GM12891 (cell line): ENCODE measurements around the gene CEACAM19.

Experiments used
- DNase-seq: peaks from one replicate; pipeline ENCODE4 v3.0.0; 2011; ENCODE audit warnings: low spot score; ENCODE audit not compliant: insufficient read length
- FAIRE-seq: peaks from 2 replicates; lab custom pipeline; 2011; peaks lifted over from hg19 to GRCh38; lab: Jason Lieb, UNC
- PAX5 ChIP-seq: IDR thresholded peaks from 2 replicates; pipeline ENCODE4 v1.6.1; 2011; ENCODE audit warnings: low read length, moderate library complexity, mild to moderate bottlenecking; ENCODE audit not compliant: insufficient read depth, severe bottlenecking
- POLR2A ChIP-seq: IDR thresholded peaks from 2 replicates; pipeline ENCODE4 v1.6.1; 2011; ENCODE audit warnings: low read depth, low read length, control low read depth
- POLR2AphosphoS5 ChIP-seq: IDR thresholded peaks from 2 replicates; pipeline ENCODE4 v1.6.1; 2011; ENCODE audit warnings: low read depth, low read length, control low read depth
- POU2F2 ChIP-seq: IDR thresholded peaks from 2 replicates; pipeline ENCODE4 v1.6.1; 2011; ENCODE audit warnings: low read depth, mild to moderate bottlenecking, control low read depth, low read length, moderate library complexity
- SPI1 ChIP-seq: IDR thresholded peaks from 2 replicates; pipeline ENCODE4 v1.6.1; 2011; ENCODE audit warnings: low read depth, low read length, control low read depth
- TAF1 ChIP-seq: IDR thresholded peaks from 2 replicates; pipeline ENCODE4 v1.6.1; 2011; ENCODE audit warnings: low read depth, low read length, control low read depth

Gene CEACAM19

DNA sequence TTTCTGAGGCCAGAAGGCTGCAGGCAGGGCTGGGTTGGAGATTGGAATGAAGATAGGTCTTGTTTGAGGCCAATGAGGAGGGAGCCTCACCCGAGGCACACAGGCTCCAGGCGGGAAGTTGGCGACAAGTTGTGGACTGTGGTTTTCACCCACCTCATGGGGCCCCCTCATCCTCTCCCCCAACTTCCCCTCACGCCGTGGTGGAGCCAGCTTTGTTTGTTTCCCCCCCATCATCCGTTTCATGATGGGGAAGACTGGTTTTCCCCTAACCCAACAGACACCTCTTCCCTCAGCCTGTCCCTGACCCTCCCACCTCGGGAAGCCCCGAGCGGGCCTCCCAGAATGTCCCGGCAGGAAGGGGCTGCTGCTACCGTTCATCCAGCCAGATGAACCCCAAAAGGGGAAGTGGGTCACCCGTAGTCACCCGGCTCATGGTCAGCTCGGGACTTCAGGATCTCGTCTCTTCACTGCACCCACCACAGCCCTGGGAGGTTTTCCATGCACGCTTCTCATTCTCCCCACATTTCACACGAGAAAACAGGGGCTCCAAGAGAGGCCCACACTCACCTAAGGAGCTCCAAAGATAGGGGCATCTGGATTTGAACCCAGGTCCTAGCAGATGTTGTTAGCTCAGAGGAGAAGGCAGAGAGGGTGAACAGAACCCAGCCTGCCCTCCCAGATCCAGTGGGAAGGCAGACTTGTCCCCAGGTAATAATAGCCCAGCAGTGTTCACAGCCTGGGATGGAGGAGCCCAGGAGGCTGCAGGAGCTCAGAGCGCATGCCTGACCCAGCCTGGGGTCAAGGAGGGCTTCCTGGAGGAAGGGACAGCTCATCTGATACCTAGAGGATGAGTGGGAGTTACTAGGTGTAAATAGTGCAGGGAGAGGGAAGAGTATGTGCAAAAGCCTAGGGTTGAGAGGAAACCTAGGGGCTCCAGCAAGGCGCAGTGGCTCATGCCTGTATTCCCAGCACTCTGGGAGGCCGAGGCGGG is 51.1 kb downstream of the CEACAM19 start:
- DNase-seq: no peak
- peak; percentile 48 for FAIRE-seq
- TF ChIP-seq POLR2AphosphoS5 (no peak), POU2F2 (no peak), POLR2A (no peak), SPI1 (peak; percentile 95), PAX5 (no peak), TAF1 (no peak)

DNA sequence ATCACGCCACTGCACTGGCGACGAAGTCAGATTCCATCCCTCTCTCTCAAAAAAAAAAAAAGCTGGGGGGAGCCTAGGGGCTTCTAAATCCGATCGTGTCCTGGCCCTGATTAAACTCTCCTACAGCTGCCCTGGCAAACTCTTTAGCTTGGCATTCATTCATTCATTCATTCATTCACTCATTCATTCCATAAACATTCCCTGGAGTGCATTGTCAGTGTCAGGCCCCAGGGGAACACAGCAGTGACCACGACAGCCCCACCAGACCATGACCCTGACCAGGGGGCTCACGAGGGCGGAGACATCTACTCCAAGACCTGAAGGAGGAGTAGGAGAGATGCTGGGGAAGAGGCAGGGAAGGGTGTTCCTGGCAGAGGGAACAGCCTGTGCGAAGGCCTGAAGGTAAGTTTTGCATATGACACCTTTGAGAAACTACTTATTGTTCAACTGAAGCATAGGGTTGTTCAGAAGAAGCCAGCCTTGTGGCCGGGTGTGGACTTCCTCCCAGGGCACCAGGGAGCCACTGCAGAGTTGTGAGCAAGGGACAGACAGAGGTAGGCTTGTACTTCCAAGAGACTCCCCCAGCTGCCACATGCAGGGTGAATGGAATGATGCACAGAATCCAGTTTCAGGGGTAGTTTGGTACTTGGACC is 52.1 kb downstream of the CEACAM19 start:
- peak; percentile 23 for FAIRE-seq
- no peak for DNase-seq
- TF ChIP-seq POU2F2 (no peak; the same call in 1 of the 2 replicates), POLR2AphosphoS5 (no peak), SPI1 (peak; percentile 66), POLR2A (no peak), PAX5 (no peak)

DNA sequence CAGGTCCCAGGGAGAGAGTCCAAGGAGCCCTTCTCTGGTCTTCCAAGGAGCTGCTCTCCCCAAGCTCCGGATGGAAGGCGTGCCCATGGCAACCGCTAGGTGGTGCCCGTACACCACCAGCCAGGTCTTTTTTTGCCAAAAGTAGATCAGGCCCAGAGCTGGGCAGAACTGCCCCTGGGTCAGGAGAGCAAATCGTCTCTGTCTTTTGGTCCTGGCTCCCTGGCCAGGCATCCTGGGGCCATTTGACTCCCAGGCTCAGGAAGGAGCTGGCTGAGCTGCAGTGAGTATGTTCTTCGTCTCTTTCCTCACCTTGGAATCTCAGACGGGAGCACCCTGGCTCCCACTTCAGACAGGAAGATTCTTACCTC is 52.7 kb downstream of the CEACAM19 start:
- TF ChIP-seq SPI1 (no peak), PAX5 (no peak), POLR2A (no peak), POU2F2 (no peak), TAF1 (no peak), POLR2AphosphoS5 (no peak)
- DNase-seq (peak; percentile 74), FAIRE-seq (no peak)

- no peak for DNase-seq
- TF ChIP-seq POLR2AphosphoS5 (no peak), POLR2A (no peak), POU2F2 (no peak), TAF1 (no peak), SPI1 (no peak), PAX5 (no peak)
Observed at GRCh38 chr19:44725251-44725650, 54.0 kb downstream of the CEACAM19 start.

DNA sequence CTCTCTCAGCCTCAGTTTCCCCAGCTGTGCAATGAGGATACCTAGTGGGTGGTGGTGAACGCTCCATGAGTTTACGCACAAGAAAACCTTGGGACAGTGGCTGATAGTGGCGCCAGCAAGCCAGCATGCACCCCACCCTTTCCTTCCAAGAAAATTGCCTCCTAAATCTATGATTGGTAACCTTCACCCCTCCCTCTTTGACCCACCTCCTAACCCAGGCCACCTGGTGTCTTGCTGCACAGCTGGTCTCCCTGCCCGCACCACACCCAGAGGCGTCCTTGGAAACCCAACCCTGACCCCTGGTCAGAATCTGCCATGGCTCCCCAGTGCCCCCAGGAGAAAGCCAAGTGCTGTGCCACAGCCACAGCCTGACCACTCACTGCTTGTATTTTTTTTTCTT is 54.4 kb downstream of the CEACAM19 start:
- FAIRE-seq (no peak), DNase-seq (no peak)
- no peak for TF ChIP-seq POU2F2
- no peak for TF ChIP-seq PAX5
- TF ChIP-seq SPI1: no peak
- no peak for TF ChIP-seq POLR2A
- TF ChIP-seq POLR2AphosphoS5: no peak
- TF ChIP-seq TAF1: no peak

More at GRCh38 chr19:44725251-44725650, 54.0 kb downstream of the CEACAM19 start:
- no peak for FAIRE-seq

DNA sequence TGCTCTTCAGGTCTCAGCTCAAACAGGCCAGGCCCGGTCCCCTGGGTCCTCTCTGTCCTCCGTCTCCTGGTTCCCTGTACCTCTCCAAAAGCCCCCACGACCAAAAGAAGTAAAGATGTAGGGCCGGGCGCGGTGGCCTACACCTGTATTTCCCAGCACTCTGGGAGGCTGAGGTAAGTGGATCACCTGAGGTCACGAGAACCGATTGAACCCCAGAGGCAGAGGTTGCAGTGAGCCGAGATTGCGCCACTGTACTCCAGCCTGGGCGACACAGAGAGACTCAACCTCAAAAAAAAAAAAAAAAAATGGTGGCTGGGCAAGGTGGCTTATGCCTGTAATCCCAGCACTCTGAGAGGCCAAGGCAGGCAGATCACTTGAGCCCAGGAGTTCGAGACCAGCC is 55.2 kb downstream of the CEACAM19 start:
- DNase-seq: no peak
- TF ChIP-seq PAX5 (no peak), SPI1 (no peak), TAF1 (no peak), POLR2AphosphoS5 (no peak), POLR2A (no peak), POU2F2 (no peak)
- FAIRE-seq: no peak

DNA sequence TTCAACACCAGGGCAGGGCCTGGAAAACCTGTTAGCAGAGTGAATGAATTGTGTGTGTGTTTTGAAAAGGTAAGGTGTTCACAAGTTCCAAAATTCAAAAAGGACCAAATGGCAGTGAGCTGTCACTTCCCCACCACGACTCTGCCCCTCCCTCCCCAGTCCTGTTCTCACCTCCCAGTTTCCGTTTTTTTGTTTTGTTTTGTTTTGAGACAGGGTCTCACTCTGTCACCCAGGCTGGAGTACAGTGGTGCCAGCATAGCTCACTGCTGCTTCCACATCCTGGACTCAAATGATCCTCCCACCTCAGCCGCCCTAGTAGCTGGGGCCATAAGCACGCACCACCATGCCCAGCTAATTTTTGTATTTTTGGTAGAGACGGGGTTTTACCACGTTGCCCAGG is 56.9 kb downstream of the CEACAM19 start:
- DNase-seq: no peak
- FAIRE-seq: no peak

GRCh38 chr19:44729516-44730033 is 58.3 kb downstream of the CEACAM19 start:
- FAIRE-seq: no peak
- TF ChIP-seq TAF1 (no peak), POU2F2 (no peak), POLR2AphosphoS5 (no peak), POLR2A (no peak), SPI1 (no peak), PAX5 (no peak)
- no peak for DNase-seq

More for the DNA sequence above, 56.9 kb downstream of the CEACAM19 start:
- TF ChIP-seq POLR2A: no peak
- TF ChIP-seq POLR2AphosphoS5: no peak
- TF ChIP-seq TAF1: no peak
- TF ChIP-seq SPI1: no peak
- no peak for TF ChIP-seq POU2F2
- no peak for TF ChIP-seq PAX5

DNA sequence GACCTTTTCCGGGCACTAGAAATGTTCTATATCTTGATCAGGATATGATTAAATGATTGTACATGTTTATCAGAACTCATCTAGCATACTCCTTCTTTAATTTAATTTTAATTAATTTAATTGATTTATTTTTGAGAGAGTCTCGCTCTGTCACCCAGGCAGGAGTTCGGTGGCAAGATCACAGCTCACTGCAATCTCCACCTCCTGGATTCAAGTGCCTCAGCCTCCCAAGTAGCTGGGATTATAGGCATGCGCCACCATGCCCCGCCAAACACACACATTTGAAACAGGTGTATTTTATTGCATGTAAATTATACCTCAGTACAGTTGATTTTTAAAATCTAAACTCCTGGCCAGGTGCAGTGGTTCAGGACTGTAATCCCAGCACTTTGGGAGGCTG is 59.8 kb downstream of the CEACAM19 start:
- TF ChIP-seq SPI1 (no peak), TAF1 (no peak), POLR2AphosphoS5 (no peak), POU2F2 (no peak), POLR2A (no peak), PAX5 (no peak)
- FAIRE-seq: no peak
- no peak for DNase-seq
